ENCODE data around the gene CASP5. TPM values are rescaled to one million over a fixed set of nuclear protein-coding genes. Genes with fewer than 3 reads are reported as not detected.

The CASP5 gene
- total RNA-seq, 1 donor from 2014 or later = not detected

- Mint-ChIP-seq H3K27me3 (ENCODE audit: low read depth) (no peaks in the 10 kb centered on the region), H3K4me1 (no peaks in the 10 kb centered on the region), H3K9me3 (no peaks in the 10 kb centered on the region), H3K27ac (ENCODE audit: unreplicated experiment) (no peak overlapping the region), H3K36me3 (ENCODE audit: low read depth) (no peaks in the 10 kb centered on the region), H3K4me3 (no peak overlapping the region)
- no peak for DNase-seq (ENCODE audit: low read depth, low spot score)
- no peak for TF ChIP-seq CTCF (conservative IDR thresholded peaks at IDR 0.05)
These were observed 1.4 kb upstream of the CASP5 start for GRCh38 chr11:105024394-105024793.

- DNase-seq (ENCODE audit: low read depth, low spot score) = no peak
- Mint-ChIP-seq H3K36me3 (ENCODE audit: low read depth) (no peaks in the 10 kb centered on the region), H3K27me3 (ENCODE audit: low read depth) (no peaks in the 10 kb centered on the region), H3K27ac (ENCODE audit: unreplicated experiment) (no peak overlapping the region), H3K4me1 (no peaks in the 10 kb centered on the region), H3K9me3 (no peaks in the 10 kb centered on the region), H3K4me3 (no peak overlapping the region)
- no peak for TF ChIP-seq CTCF (conservative IDR thresholded peaks at IDR 0.05)
These were observed 441 bp downstream of the CASP5 start for GRCh38 chr11:105022527-105022926.

- Mint-ChIP-seq H3K27ac (ENCODE audit: unreplicated experiment) (no peak overlapping the region), H3K36me3 (ENCODE audit: low read depth) (no peaks in the 10 kb centered on the region), H3K4me3 (no peak overlapping the region), H3K27me3 (ENCODE audit: low read depth) (no peaks in the 10 kb centered on the region), H3K9me3 (no peaks in the 10 kb centered on the region), H3K4me1 (no peaks in the 10 kb centered on the region)
- no peak for TF ChIP-seq CTCF (conservative IDR thresholded peaks at IDR 0.05)
- DNase-seq (ENCODE audit: low read depth, low spot score) = no peak
These were observed 15.5 kb downstream of the CASP5 start for GRCh38 chr11:105007463-105007862.

- no peak overlapping the region for H3K4me3 Mint-ChIP-seq
- H3K27ac Mint-ChIP-seq (ENCODE audit: unreplicated experiment) = no peak overlapping the region
- no peak for TF ChIP-seq CTCF (conservative IDR thresholded peaks at IDR 0.05)
These were observed 17.5 kb downstream of the CASP5 start for GRCh38 chr11:105005451-105005845.

GRCh38 chr11:105004021-105004420 lies 18.9 kb downstream of the CASP5 start:
- Mint-ChIP-seq H3K4me3 (no peak overlapping the region), H3K9me3 (peaks cover 6% of the 10 kb centered on the region), H3K36me3 (ENCODE audit: low read depth) (no peaks in the 10 kb centered on the region), H3K27me3 (ENCODE audit: low read depth) (no peaks in the 10 kb centered on the region), H3K4me1 (no peaks in the 10 kb centered on the region), H3K27ac (ENCODE audit: unreplicated experiment) (no peak overlapping the region)
- TF ChIP-seq CTCF (conservative IDR thresholded peaks at IDR 0.05) = no peak
- DNase-seq (ENCODE audit: low read depth, low spot score) = no peak

More at GRCh38 chr11:105005451-105005845, 17.5 kb downstream of the CASP5 start:
- Mint-ChIP-seq H3K4me1 (no peaks in the 10 kb centered on the region), H3K9me3 (peaks cover 6% of the 10 kb centered on the region), H3K27me3 (ENCODE audit: low read depth) (no peaks in the 10 kb centered on the region), H3K36me3 (ENCODE audit: low read depth) (no peaks in the 10 kb centered on the region)
- DNase-seq (ENCODE audit: low read depth, low spot score) = no peak

- Mint-ChIP-seq H3K9me3 (peaks cover 6% of the 10 kb centered on the region), H3K36me3 (ENCODE audit: low read depth) (no peaks in the 10 kb centered on the region), H3K27ac (ENCODE audit: unreplicated experiment) (no peak overlapping the region), H3K4me3 (no peak overlapping the region), H3K27me3 (ENCODE audit: low read depth) (no peaks in the 10 kb centered on the region), H3K4me1 (no peaks in the 10 kb centered on the region)
- DNase-seq (ENCODE audit: low read depth, low spot score) = no peak
- no peak for TF ChIP-seq CTCF (conservative IDR thresholded peaks at IDR 0.05)
These were observed 19.8 kb downstream of the CASP5 start for GRCh38 chr11:105003151-105003550.
